Activated CD8-positive, alpha-beta T cell treated with anti-CD3 and anti-CD28 coated beads, Interleukin-2, amount 10 ng/mL, durations not matched to agents 7 days and 5 days (primary cell): ENCODE measurements around the gene CXXC4. TPM values are rescaled to one million over a fixed set of nuclear protein-coding genes. Genes with fewer than 3 reads are reported as not detected.

Experiments
- ATAC-seq: fragments of 150-1000 bp; cut with Tn5 transposase; one replicate; pipeline ENCODE4 v1.10.0; 2021; ENCODE audit warnings: moderate library complexity
- CTCF ChIA-PET: fragments of 350-600 bp; sonication (Branson Sonifier 250); formaldehyde crosslinking; loops from one replicate; lab custom pipeline; 2021; ENCODE audit warnings: antibody characterized with exemption; lab: Charles Lee
- POLR2A ChIA-PET: fragments of 350-600 bp; sonication (Branson Sonifier 250); formaldehyde crosslinking; loops from one replicate; lab custom pipeline; 2021; ENCODE audit warnings: antibody characterized with exemption; lab: Charles Lee
- DNase-seq: peaks from one replicate; pipeline ENCODE4 v3.0.0-alpha.2; 2020
- H3K27ac Mint-ChIP-seq: one replicate; pipeline ENCODE4 v1.8.0; 2021; ENCODE audit warnings: mild to moderate bottlenecking, mixed read lengths
- H3K27me3 Mint-ChIP-seq: one replicate; pipeline ENCODE4 v1.8.0; 2021; ENCODE audit warnings: low read depth, mixed read lengths
- H3K36me3 Mint-ChIP-seq: one replicate; pipeline ENCODE4 v1.8.0; 2021; ENCODE audit warnings: low read depth, mixed read lengths
- H3K4me1 Mint-ChIP-seq: one replicate; pipeline ENCODE4 v1.8.0; 2021; ENCODE audit warnings: low read depth, mixed read lengths
- H3K4me3 Mint-ChIP-seq: one replicate; pipeline ENCODE4 v1.8.0; 2021; ENCODE audit warnings: mild to moderate bottlenecking, mixed read lengths
- H3K9me3 Mint-ChIP-seq: one replicate; pipeline ENCODE4 v1.8.0; 2022; ENCODE audit warnings: mixed read lengths; ENCODE audit not compliant: insufficient read depth
- total RNA-seq, 2 experiments: library from RNA; stranded (reverse); gene quantifications; one replicate each; pipeline ENCODE4 v1.2.3, GENCODE V29; 2021

CXXC4 gene
- total RNA-seq, 2 experiments from 2014 or later = not detected

DNA sequence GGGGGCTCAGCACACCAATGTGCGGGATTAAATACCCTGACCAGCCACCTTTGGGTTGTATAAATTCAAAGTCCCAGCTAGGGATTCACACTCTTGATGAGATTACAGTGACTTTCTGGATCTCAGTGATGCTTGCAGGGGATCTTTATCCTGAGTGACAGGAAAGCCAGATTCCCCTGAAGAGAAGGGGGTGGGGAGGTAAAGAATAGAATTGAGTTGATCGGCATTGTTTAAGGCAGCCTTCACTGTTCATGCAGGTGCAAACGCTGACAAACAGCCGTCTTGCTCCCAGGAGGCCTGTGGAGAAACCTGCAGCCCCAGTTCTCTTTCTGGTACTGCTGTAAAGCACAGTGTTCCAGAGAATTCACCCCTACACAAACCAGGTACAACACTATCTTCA is 19.0 kb downstream of the CXXC4 start:
- Mint-ChIP-seq H3K27me3 (no peaks in the 10 kb centered on the region), H3K4me3 (no peak overlapping the region), H3K36me3 (no peaks in the 10 kb centered on the region), H3K9me3 (no peaks in the 10 kb centered on the region), H3K27ac (no peak overlapping the region), H3K4me1 (no peaks in the 10 kb centered on the region)
- POLR2A ChIA-PET = no interaction called here
- no peak for ATAC-seq
- CTCF ChIA-PET = no interaction called here
- no peak for DNase-seq

DNA sequence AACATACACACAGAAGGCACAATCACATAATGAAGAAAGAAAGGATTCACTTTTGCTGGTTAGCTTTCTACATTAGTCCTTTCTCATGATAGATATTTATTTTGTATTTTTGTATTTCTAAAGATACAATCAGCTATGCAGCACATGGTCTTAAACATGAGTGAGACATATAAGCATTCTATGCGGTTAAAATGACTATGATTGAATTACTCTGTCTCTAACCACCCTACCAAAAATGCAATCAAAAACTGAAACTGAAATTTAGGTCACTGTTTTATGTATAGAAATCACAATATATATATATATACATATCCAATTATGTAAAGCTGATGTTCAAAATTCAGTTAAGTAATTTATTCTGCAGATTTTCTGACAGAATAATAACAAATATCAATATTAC is 21.9 kb downstream of the CXXC4 start:
- ATAC-seq (no peak), DNase-seq (no peak)
- POLR2A ChIA-PET = no interaction called here
- Mint-ChIP-seq H3K4me3 (no peak overlapping the region), H3K27me3 (no peaks in the 10 kb centered on the region), H3K9me3 (no peaks in the 10 kb centered on the region), H3K27ac (no peak overlapping the region), H3K4me1 (no peaks in the 10 kb centered on the region), H3K36me3 (no peaks in the 10 kb centered on the region)
- CTCF ChIA-PET = no interaction called here

GRCh38 chr4:104470770-104471169 is 23.9 kb downstream of the CXXC4 start:
- Mint-ChIP-seq H3K4me3 (no peak overlapping the region), H3K27ac (no peak overlapping the region), H3K36me3 (no peaks in the 10 kb centered on the region), H3K9me3 (no peaks in the 10 kb centered on the region), H3K27me3 (no peaks in the 10 kb centered on the region), H3K4me1 (no peaks in the 10 kb centered on the region)
- DNase-seq (no peak), ATAC-seq (no peak)
- POLR2A ChIA-PET = no interaction called here
- CTCF ChIA-PET = no interaction called here

GRCh38 chr4:104469794-104470193 is 24.9 kb downstream of the CXXC4 start:
- Mint-ChIP-seq H3K9me3 (no peaks in the 10 kb centered on the region), H3K27ac (no peak overlapping the region), H3K27me3 (no peaks in the 10 kb centered on the region), H3K4me1 (no peaks in the 10 kb centered on the region), H3K36me3 (no peaks in the 10 kb centered on the region), H3K4me3 (no peak overlapping the region)
- ATAC-seq (no peak), DNase-seq (no peak)
- POLR2A ChIA-PET = no interaction called here
- CTCF ChIA-PET = no interaction called here

GRCh38 chr4:104465619-104466018 is 29.1 kb downstream of the CXXC4 start:
- Mint-ChIP-seq H3K27ac (no peak overlapping the region), H3K27me3 (no peaks in the 10 kb centered on the region), H3K4me3 (no peak overlapping the region), H3K4me1 (no peaks in the 10 kb centered on the region), H3K9me3 (no peaks in the 10 kb centered on the region), H3K36me3 (no peaks in the 10 kb centered on the region)
- POLR2A ChIA-PET = no interaction called here
- CTCF ChIA-PET = no interaction called here
- no peak for ATAC-seq
- no peak for DNase-seq

- DNase-seq (no peak), ATAC-seq (no peak)
- Mint-ChIP-seq H3K27me3 (no peaks in the 10 kb centered on the region), H3K4me3 (no peak overlapping the region), H3K9me3 (no peaks in the 10 kb centered on the region), H3K4me1 (no peaks in the 10 kb centered on the region), H3K36me3 (no peaks in the 10 kb centered on the region), H3K27ac (no peak overlapping the region)
- CTCF ChIA-PET = interaction anchor here (1.3 kb wide), 1 partner anchor 24 kb away, joined by 3 read pairs; no protein-coding TSS in a partner anchor
- POLR2A ChIA-PET = no interaction called here
Observed at GRCh38 chr4:104465201-104465600, 29.5 kb downstream of the CXXC4 start.

DNA sequence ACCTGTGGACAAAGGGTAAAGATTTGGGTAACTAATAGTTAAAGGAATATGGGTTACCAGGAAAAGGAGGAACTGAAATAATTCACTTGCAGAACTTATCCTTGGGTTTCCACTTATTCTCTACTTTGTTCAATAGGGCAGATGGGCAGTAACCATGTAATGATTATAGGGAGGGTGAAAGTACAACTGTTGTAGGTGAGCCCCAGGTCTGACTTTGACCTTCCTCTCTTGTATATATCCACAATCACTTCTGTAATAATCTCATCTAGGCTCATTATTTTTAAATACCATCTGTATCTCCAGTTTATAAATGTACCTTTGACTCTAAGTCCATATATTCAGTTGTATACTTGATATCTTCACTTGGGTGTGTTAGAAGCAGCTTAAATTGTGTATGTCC is 32.1 kb downstream of the CXXC4 start:
- H3K9me3 Mint-ChIP-seq = no peaks in the 10 kb centered on the region
- H3K27me3 Mint-ChIP-seq = no peaks in the 10 kb centered on the region
- H3K4me3 Mint-ChIP-seq = no peak overlapping the region
- no peaks in the 10 kb centered on the region for H3K36me3 Mint-ChIP-seq
- ChIA-PET CTCF (no interaction called here), POLR2A (no interaction called here)
- no peak overlapping the region for H3K27ac Mint-ChIP-seq
- no peaks in the 10 kb centered on the region for H3K4me1 Mint-ChIP-seq
- DNase-seq (no peak), ATAC-seq (no peak)

DNA sequence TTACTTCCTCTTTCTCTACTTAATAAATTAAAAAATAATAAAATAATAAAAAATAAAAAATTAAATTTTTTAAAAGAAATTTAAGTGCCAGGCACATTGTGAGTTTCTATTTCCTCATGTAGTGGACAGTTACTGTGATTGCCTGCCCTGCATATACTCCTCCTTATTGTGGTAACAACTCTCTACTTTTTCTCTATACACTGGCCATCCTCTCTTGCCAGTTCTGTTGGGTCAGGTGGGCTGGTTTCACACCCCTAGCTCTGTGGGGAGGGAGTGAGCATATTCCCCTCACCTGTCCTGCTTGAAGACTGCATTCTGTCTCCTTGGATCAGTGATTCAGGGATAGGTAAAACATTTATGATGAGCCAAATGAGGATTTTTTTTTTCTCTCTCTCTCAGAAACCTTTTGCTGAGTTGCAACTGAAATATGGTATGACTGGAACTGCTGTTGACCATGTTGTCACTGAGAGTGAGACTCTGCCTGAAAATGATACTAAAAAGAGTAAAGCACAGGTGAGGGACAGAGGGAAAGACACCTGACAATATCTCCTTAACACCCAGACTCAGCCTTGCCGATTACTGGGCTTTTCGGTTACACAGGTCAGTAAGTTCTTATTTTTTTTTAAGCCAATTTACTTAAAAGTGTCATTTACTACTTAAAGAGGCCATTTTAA is 37.2 kb downstream of the CXXC4 start:
- no peak overlapping the region for H3K4me3 Mint-ChIP-seq
- no peaks in the 10 kb centered on the region for H3K4me1 Mint-ChIP-seq
- ChIA-PET POLR2A (no interaction called here), CTCF (no interaction called here)
- no peak for DNase-seq
- H3K9me3 Mint-ChIP-seq = no peaks in the 10 kb centered on the region
- no peaks in the 10 kb centered on the region for H3K36me3 Mint-ChIP-seq
- ATAC-seq = no peak
- no peaks in the 10 kb centered on the region for H3K27me3 Mint-ChIP-seq
- H3K27ac Mint-ChIP-seq = no peak overlapping the region

DNA sequence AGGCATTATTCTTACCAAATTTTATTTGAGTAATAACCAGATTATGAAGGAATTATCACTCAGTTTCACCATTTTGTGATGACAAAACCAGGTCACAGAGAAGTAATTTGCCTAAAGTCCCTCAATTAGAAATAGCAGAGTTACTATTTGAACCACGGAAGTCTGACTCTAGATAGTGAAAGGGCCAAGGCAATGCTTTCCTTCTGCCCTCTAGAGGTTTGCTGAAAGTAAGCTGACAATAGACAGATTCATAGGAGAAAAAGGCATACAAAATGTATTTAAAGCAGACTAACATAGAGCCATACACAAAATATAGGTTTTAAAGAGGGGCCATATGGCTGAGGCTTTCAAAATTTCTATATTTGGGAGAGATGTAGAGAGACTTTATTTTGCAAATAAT is 43.1 kb downstream of the CXXC4 start:
- POLR2A ChIA-PET = no interaction called here

DNA sequence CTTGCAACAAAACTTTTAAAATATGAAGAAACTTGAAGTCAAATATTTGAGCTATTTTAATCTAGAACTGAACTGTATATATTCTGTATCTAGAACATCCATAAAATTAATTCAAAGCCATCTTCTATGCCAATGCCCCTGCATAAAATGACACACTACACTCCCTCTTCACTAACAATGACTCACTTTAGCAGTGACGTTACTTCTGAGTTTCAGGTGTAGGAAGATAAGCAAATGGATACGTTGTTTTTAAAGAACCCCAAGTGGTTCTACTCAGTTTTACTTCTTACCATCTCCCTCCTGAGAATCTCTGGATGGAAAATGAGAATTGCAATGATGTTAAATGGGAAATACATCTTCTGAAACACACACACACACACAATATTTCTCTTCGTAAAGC is 45.2 kb downstream of the CXXC4 start:
- Mint-ChIP-seq H3K27me3 (no peaks in the 10 kb centered on the region), H3K4me3 (no peak overlapping the region), H3K9me3 (no peaks in the 10 kb centered on the region), H3K36me3 (no peaks in the 10 kb centered on the region), H3K4me1 (no peaks in the 10 kb centered on the region), H3K27ac (no peak overlapping the region)
- ChIA-PET POLR2A (no interaction called here), CTCF (no interaction called here)
- DNase-seq = no peak
- no peak for ATAC-seq

More for the DNA sequence above, 43.1 kb downstream of the CXXC4 start:
- Mint-ChIP-seq H3K9me3 (no peaks in the 10 kb centered on the region), H3K4me1 (no peaks in the 10 kb centered on the region), H3K27me3 (no peaks in the 10 kb centered on the region), H3K36me3 (no peaks in the 10 kb centered on the region), H3K27ac (no peak overlapping the region), H3K4me3 (no peak overlapping the region)
- ATAC-seq (no peak), DNase-seq (no peak)
- CTCF ChIA-PET = no interaction called here

DNA sequence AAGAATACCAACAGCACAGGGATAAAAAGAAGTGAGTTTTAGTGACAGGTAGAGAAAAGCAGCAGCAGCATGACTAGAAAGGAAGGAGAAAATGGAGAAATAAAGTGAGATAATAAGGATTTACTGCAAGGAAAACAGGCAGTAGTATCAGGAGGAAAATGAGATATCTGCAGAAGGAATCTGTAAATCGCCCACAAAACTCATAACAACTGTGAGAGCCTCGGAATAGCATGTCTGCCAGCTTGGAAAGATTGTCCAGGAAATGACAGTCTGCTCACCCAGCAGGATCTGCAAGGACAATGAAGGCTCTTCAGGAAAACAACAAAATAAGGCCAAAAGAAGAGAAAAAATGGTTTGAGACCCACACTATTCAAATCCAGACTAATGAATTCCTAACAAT is 47.4 kb downstream of the CXXC4 start:
- ATAC-seq = no peak
- H3K9me3 Mint-ChIP-seq = no peaks in the 10 kb centered on the region
- ChIA-PET CTCF (no interaction called here), POLR2A (no interaction called here)
- no peaks in the 10 kb centered on the region for H3K36me3 Mint-ChIP-seq
- DNase-seq = no peak
- H3K4me1 Mint-ChIP-seq = no peaks in the 10 kb centered on the region
- H3K27ac Mint-ChIP-seq = no peak overlapping the region
- no peaks in the 10 kb centered on the region for H3K27me3 Mint-ChIP-seq
- H3K4me3 Mint-ChIP-seq = no peak overlapping the region

DNA sequence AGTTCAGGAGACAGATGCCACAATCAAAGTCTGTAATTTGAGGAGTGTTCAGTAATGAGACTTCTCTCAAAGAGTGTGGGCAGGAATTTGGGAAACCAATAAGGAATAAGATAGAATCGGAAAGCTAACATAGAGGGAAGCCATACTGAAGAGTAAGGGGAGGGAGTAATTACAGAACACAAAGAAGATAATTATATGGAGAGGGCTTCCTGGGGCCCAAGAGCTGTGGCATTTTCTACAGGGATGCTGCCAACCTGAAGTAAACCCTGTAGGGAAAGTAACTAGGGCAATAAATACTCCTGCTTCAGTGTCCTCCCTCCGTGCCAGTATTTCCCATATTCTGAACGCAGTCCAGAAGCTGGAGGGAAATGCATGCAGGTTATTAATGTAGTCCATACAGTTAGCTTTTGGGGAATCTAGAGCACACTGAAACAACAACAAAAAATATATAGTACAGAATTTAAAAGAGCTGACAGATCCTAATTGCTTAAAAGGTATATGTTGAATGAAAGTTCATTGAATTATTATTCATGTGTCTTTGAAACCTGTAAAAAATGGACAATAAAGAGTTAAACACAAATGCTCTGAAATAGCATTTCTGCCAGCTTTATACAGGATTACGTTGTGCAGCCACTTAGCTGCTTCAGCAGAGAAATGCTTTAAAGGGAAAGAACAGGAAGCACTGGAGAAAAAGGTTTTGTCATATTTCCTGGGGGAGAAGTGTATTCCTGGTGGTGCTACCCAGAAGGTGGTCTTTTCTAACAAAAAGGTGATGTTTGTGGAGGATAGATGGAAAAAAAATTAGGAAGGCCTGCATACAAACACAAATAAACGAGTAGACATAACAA is 48.0 kb downstream of the CXXC4 start:
- Mint-ChIP-seq H3K27me3 (no peaks in the 10 kb centered on the region), H3K9me3 (no peaks in the 10 kb centered on the region), H3K4me3 (no peak overlapping the region), H3K4me1 (no peaks in the 10 kb centered on the region), H3K27ac (no peak overlapping the region), H3K36me3 (no peaks in the 10 kb centered on the region)
- no peak for DNase-seq
- CTCF ChIA-PET = no interaction called here
- ATAC-seq = no peak
- POLR2A ChIA-PET = no interaction called here
